A549 treated with Hydrocortisone at 1 μM for 4 hours (cell line): ENCODE measurements around the gene LAMC3. TPM values are rescaled to one million over a fixed set of nuclear protein-coding genes. Genes with fewer than 3 reads are reported as not detected.

ENCODE experiments used
- total RNA-seq: library from RNA; stranded (reverse); fragments of 200-300 nt; extraction: Qiagen RNA extraction; gene quantifications from 5 replicates; pipeline ENCODE4 v1.2.3, GENCODE V29; 2022

The LAMC3 gene
- 1.7 to 2.5 TPM (median 2.0 TPM) in 5 replicates for total RNA-seq

DNA sequence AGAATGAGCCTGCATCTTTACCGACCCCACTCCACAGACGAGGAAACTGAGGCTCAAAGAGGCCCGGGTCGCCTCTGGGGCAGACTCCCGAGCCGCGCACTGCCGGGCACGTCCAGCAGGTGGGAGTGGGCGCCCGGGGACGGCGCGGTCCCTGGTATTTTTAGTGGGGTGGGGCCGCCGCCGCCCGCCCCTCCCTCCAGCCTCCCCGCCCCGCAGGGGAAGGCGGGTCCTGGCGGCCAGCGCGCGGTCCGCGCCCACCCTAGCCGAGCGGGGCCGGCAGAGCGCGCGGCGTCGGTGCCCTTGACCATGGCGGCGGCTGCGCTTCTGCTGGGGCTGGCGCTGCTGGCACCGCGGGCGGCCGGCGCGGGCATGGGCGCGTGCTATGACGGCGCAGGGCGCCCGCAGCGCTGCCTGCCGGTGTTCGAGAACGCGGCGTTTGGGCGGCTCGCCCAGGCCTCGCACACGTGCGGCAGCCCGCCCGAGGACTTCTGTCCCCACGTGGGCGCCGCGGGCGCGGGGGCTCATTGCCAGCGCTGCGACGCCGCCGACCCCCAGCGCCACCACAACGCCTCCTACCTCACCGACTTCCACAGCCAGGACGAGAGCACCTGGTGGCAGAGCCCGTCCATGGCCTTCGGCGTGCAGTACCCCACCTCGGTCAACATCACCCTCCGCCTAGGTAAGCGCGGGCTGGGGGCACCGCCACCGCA lies at the start of gene LAMC3:
TSS of gene LAMC3 (plus strand) at position 266 of the 710 bp plus-strand sequence. CDS start at position 307, 41 bp downstream.

DNA sequence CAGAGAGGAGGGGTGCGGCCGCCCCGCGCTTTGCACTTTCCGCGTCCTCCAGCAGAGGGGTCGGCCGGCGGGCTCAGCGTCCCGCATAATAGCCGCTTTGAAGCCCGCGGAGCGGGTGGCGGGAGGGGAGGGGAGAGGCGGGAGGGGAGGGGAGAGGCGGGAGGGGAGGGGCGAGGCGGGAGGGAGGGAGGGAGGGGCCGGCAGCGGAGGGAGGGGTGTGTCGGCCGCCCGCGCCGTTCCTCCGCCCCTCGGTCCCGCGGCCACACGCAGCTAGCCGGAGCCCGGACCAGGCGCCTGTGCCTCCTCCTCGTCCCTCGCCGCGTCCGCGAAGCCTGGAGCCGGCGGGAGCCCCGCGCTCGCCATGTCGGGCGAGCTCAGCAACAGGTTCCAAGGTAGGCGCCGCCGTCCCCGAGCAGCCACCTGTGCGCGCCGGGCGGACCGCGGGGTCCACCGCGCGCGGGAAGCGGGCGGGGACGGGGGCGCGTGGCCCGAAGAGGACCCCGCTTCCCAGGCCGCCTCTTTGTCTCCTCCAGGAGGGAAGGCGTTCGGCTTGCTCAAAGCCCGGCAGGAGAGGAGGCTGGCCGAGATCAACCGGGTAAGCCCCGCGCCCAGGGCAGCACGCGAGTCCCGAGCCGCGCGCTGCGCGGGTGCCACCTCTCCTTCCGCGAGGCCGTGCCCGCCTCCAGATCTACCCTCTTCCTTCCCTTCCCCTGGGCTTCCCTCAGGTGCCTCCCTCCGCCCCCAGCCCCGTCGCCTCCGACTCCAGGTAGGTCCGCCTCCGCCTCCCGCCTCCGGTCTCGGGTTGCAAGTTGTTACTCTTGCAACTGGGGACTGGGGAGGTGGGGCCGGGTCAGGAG lies 87.5 kb downstream of the LAMC3 start, which contains the start of gene AIF1L:
TSS of gene AIF1L (plus strand) at position 263 of the 857 bp plus-strand sequence. CDS start at position 362, 99 bp downstream.

DNA sequence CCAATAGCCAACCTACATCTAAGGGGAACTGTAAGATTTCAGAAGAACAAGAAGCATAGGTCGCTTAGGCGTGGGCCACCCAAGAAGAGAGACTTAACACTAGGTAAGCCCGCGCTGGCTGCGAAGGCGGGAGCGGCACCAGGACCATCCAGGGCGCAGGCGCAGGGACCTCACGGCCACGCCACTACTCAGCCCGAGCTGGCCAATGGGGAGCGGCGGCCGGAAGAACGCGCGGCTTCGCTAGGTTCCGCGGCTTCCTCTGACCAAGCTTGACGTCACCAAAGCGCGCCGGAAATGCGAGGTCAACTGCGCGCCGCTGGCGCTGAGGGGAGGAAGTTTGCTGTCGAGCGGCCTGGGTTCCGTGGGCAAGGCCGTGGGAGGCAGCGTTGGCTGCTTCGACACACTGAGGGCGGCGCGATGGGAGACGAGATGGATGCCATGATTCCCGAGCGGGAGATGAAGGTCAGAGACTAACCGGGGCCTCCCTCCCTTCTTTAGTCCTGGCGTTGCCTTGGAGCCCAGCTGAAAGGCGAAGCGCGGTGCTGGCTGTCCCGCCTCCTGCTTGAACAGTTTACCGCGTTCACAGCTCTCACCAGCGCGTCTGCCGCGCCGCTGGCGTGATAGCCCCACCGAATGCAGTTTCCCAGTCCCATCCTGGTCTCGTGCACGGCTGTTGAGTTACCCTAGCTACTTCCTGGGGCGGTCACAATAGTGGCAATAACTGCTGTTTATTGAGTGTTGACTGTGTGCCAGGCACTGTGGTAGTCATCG lies 116.5 kb downstream of the LAMC3 start, which contains the start of gene NUP214:
TSS of gene NUP214 (plus strand) at position 299 of the 771 bp plus-strand sequence. CDS start at position 418, 119 bp downstream.

Other genes starting within 250 kb of the LAMC3 start
- gene ABL1, start 173.9 kb upstream of the LAMC3 start, total RNA-seq = 42.6 to 53.0 TPM (median 52.2 TPM) in 5 replicates
- gene QRFP, start 112.4 kb upstream of the LAMC3 start, total RNA-seq = not detected in 5 replicates
- 12.1 to 19.5 TPM (median 16.7 TPM) in 5 replicates for gene FIBCD1, start 69.9 kb upstream of the LAMC3 start, total RNA-seq
- gene AIF1L, start 87.4 kb downstream of the LAMC3 start, total RNA-seq = 1.5 to 1.9 TPM (median 1.7 TPM) in 5 replicates
- gene NUP214, start 116.4 kb downstream of the LAMC3 start, total RNA-seq = 22.2 to 26.0 TPM (median 24.2 TPM) in 5 replicates